Right lobe of liver (tissue), 6 donors: ENCODE measurements around the gene SLC24A3. TPM values are rescaled to one million over a fixed set of nuclear protein-coding genes. Genes with fewer than 3 reads are reported as not detected.

ENCODE experiments used
- ATAC-seq, 4 donors: fragments of 200-7000 bp; cut with Tn5 transposase; one replicate each; pipeline ENCODE4 v1.9.1; 2020; ENCODE audit warnings: mild to moderate bottlenecking in 4 of 4, moderate library complexity in 4 of 4
- DNase-seq, 3 donors: peaks; one replicate each; pipeline ENCODE4 v3.0.0-alpha.2; 2020
- H3K27ac ChIP-seq, 3 donors: fragments of 200-600 bp; one replicate each; pipeline ENCODE4 v1.8.0; 2022
- H3K27me3 ChIP-seq, 2 donors: fragments of 200-600 bp; one replicate each; pipeline ENCODE4 v1.8.0; 2022
- H3K36me3 ChIP-seq, 4 donors: fragments of 200-600 bp; sonication (generic) in 1 of 4; one replicate each; pipeline versions ENCODE4 v1.5.1 to v1.8.0; 2017 to 2022; ENCODE audit warnings: control low read depth in 1 of 4
- H3K4me1 ChIP-seq, 4 donors: fragments of 200-600 bp; sonication (generic) in 1 of 4; one replicate each; pipeline versions ENCODE4 v1.5.1 to v1.8.0; 2017 to 2022; ENCODE audit warnings: control low read depth in 1 of 4
- H3K4me3 ChIP-seq, 3 donors: fragments of 200-600 bp; one replicate each; pipeline ENCODE4 v1.8.0; 2022
- H3K9me3 ChIP-seq, 4 donors: fragments of 200-600 bp; sonication (generic) in 1 of 4; one replicate each; pipeline versions ENCODE4 v1.5.1 to v1.8.0; 2017 to 2022; ENCODE audit warnings: control low read depth in 1 of 4
- POLR2A ChIP-seq: fragments of 450-650 bp; IDR thresholded peaks from one replicate; pipeline ENCODE4 v1.6.1; 2017; ENCODE audit warnings: antibody characterized with exemption, mild to moderate bottlenecking
- WGBS: methylation state at CpG from one replicate; pipeline ENCODE4 v1.1.6; 2018; ENCODE audit warnings: low coverage, low lambda C conversion rate; ENCODE audit not compliant: insufficient coverage; ENCODE audit errors: missing lambda C conversion rate; 5-methylcytosine and 5-hydroxymethylcytosine counted together
- intact Hi-C, 2 donors: fragments of 100-400 bp; cut with DNase I; formaldehyde crosslinking; loops; one replicate each; pipeline versions ENCODE4 v1.11.2 to v1.14.1; 2022
- total RNA-seq, 6 experiments: library from RNA; depleted of rRNA in 2 of 6; stranded (reverse); fragments of >200 nt in 2 of 6; fragmentation: NEBNext Ultra II Directional in 3 of 6; extraction: Animal tissue kit (Norgen Biotek cat#: 25700) in 3 of 6; gene quantifications; one replicate each; pipeline versions ENCODE4 v1.1.0 to v1.2.4, GENCODE V29; 2016 to 2023
- TF ChIP-seq, protein P1 (sequence below), 4 donors: fragments of 200-600 bp in 3 of 4; fragments of 450-650 bp in 1 of 4; IDR thresholded peaks; one replicate each; pipeline versions ENCODE4 v1.5.1 to v1.8.0; 2016 to 2022; ENCODE audit warnings: antibody characterized with exemption in 4 of 4, mild to moderate bottlenecking in 2 of 4
- donor health status: DM: no; HTN: yes; CAD: no.
- donor health status: DM: no; HTN: no; CAD: no.
- donor health status: DM: no; HTN: no; CAD: no.
- donor health status: DM: no; HTN: yes; CAD: no.
- donor health status: DM: no; HTN: yes; CAD: no.

Gene SLC24A3
- total RNA-seq, 6 experiments from 2014 or later = 0.06 to 0.49 (median 0.27) TPM

DNA sequence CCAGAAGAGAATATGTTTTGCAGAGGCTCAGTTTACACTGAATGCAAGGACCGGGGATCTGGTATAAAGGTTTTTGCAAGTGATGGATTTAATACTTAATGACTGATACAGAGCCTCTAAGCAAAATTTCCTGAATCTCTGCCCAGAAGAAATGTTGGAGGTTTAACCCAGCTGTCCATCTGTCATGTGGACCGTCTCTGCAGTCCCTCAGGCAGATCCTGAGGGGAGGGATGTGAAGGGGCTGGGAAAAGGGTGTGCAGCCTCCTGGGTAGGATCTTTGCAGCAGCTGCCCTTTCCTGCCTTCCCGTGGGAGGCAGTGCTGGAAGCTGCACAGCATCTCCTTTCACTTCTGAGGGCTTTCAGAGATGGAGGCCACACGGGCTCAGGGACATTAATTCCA, 207.0 kb downstream of the SLC24A3 start:
- 48% methylated on average over 3 of the region's 4 CpGs for WGBS
- Histone ChIP-seq H3K4me3 (no peak overlapping the region), H3K9me3 (no peaks in the 10 kb centered on the region), H3K36me3 (no peaks in the 10 kb centered on the region), H3K27ac (no peak overlapping the region), H3K4me1 (peaks cover 0 to 19% (median 0%) of the 10 kb centered on the region in 4 donors), H3K27me3 (no peaks in the 10 kb centered on the region)
- TF ChIP-seq, protein P1, sequence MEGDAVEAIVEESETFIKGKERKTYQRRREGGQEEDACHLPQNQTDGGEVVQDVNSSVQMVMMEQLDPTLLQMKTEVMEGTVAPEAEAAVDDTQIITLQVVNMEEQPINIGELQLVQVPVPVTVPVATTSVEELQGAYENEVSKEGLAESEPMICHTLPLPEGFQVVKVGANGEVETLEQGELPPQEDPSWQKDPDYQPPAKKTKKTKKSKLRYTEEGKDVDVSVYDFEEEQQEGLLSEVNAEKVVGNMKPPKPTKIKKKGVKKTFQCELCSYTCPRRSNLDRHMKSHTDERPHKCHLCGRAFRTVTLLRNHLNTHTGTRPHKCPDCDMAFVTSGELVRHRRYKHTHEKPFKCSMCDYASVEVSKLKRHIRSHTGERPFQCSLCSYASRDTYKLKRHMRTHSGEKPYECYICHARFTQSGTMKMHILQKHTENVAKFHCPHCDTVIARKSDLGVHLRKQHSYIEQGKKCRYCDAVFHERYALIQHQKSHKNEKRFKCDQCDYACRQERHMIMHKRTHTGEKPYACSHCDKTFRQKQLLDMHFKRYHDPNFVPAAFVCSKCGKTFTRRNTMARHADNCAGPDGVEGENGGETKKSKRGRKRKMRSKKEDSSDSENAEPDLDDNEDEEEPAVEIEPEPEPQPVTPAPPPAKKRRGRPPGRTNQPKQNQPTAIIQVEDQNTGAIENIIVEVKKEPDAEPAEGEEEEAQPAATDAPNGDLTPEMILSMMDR (IDR thresholded peaks at IDR 0.05) = no peak
- no peak for TF ChIP-seq POLR2A
- ATAC-seq (no peak), DNase-seq (no peak)
- intact Hi-C loops = no loop called here

GRCh38 chr20:19423097-19423899, 210.9 kb downstream of the SLC24A3 start:
- no peaks in the 10 kb centered on the region for H3K27me3 ChIP-seq
- no peak overlapping the region for H3K4me3 ChIP-seq
- TF ChIP-seq POLR2A = no peak
- TF ChIP-seq, protein P1 (IDR thresholded peaks at IDR 0.05) = no peak
- WGBS = 31% methylated on average over 7 of the region's 9 CpGs
- H3K9me3 ChIP-seq = no peaks in the 10 kb centered on the region
- H3K4me1 ChIP-seq = no peaks in the 10 kb centered on the region
- H3K27ac ChIP-seq = no peak overlapping the region
- intact Hi-C loops = no loop called here
- DNase-seq = no peak
- no peaks in the 10 kb centered on the region for H3K36me3 ChIP-seq
- ATAC-seq = no peak

DNA sequence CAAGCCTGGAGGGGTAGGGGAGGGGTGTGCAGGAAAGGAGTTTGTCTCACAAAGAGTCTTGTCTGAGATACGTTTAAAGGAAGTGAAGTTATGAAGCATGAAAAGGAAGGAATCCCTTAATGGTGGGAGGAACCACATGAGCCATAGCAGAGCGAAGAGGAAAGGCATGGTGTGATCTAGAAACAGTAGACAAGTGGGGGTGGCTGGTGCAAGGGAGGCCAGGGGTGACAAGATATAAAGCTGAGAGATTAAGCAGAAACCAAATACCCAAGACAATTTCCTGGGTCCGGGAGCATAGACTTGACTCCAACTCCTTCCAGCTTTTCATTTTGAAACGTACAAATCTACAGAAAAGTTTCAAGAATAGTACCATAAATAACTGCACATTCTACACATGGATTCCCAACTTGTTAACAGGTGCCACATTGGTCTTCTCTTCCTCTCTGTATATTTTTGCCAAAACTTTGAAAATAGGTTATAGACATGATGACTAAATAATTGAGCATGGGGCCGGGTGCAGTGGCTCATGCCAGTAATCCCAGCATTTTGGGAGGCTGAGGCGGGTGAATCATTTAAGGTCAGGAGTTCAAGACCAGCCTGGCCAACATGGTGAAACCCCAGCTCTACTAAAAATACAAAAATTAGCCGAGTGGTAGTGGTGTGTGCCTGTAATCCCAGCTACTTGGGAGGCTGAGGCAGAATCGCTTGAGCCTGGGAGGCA, 211.6 kb downstream of the SLC24A3 start:
- Histone ChIP-seq H3K27ac (no peak overlapping the region), H3K36me3 (no peaks in the 10 kb centered on the region), H3K27me3 (no peaks in the 10 kb centered on the region), H3K4me3 (no peak overlapping the region), H3K4me1 (no peaks in the 10 kb centered on the region), H3K9me3 (no peaks in the 10 kb centered on the region)
- ATAC-seq = no peak
- no peak for TF ChIP-seq POLR2A
- TF ChIP-seq, protein P1 (IDR thresholded peaks at IDR 0.05) = no peak
- WGBS = 52% methylated on average over 8 of the region's 8 CpGs
- no peak for DNase-seq
- intact Hi-C loops = no loop called here

- Histone ChIP-seq H3K4me1 (no peaks in the 10 kb centered on the region), H3K9me3 (no peaks in the 10 kb centered on the region), H3K27me3 (no peaks in the 10 kb centered on the region), H3K4me3 (no peak overlapping the region), H3K27ac (no peak overlapping the region), H3K36me3 (no peaks in the 10 kb centered on the region)
- intact Hi-C loops = no loop called here
- whole genome bisulfite sequencing = 58% methylated on average over 3 of the region's 3 CpGs
- ATAC-seq (no peak), DNase-seq (no peak)
- no peak for TF ChIP-seq POLR2A
- TF ChIP-seq, protein P1 (IDR thresholded peaks at IDR 0.05) = no peak
Measured at GRCh38 chr20:19426356-19426755, 213.9 kb downstream of the SLC24A3 start.
